Dedifferentiated amniotic fluid mesenchymal stem cell (primary cell): ENCODE results near the gene ARHGAP26.

Experiments
- DNase-seq: peaks from one replicate; pipeline ENCODE4 v3.0.0-alpha.2; 2016; ENCODE audit errors: extremely low spot score

ARHGAP26 gene

DNA sequence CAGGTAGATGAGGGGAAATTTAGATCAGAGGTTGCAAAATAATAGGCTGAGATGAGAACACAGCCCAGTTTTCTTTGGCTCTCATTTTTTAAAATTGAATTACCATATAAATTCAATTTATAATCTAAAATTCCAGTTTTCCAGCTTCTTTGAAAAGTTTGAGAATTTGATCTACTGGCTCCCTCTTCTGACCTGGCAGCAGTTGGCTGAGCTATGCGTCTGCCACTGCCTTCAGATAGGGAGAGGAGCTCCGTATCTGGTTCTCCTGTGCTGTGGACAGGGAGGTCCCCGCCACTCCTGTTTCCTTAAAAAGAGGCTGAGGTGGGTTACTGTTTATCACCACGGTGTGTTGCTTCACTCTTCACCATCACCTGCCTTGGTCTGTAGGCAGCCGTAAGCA lies 103.7 kb downstream of the ARHGAP26 start:
- no peak for DNase-seq

DNA sequence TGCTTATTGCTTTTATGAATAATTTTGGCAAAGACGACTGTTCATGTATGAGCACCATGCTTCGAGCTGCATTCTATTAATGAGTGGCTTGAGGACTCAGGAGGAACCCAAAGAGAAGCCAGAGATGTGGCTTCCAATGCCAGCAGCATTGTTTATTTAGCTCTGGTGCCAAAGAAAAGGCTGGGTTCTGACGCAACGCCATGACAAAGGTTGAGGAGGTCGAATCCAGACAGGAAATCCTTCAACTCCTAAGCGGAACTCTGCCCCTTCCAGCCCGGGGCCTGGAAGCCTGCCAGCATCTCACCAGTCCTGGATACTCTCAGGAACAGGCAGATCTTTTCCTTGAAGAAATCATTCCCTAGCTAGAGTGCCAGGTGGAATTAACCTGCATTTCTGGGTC lies 104.4 kb downstream of the ARHGAP26 start:
- no peak for DNase-seq

DNA sequence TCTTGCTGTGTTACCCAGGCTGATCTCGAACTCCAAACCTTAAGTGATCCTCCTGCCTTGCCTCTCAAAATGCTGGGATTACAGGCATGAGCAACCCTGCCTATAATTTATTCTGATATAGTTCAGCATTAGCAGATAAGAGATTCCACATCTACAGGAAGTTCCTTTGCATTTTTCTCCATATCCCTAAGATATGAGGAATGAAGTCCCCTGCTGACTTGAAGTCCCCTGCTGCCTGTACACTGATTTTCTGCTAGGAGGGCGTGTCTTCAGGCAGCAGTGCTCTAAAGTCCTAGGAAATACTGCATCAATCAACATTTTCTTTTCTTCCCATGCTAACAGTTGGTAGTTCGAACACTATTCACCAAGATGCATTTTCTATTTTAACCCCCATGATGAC lies 105.8 kb downstream of the ARHGAP26 start:
- DNase-seq, result no peak

DNA sequence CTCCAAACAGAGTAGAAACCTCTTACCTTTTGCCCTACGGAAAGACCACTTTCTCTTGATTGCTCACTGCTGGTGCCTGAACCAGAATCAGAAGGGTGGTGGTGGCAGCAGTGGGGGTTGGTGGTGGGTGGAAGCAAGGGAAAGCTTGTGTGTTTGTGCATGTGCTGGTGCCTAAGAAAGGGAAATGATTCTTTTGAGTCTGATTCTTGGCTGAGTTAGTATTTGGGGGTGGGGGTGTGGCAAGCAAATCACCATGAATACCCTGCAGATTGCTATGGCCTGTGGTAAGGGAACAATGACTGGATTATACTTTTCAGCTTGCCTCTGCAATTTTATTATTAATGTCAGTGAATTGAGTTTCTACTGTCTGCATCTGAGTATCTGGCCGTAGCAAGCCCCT lies 106.6 kb downstream of the ARHGAP26 start:
- no peak for DNase-seq

DNA sequence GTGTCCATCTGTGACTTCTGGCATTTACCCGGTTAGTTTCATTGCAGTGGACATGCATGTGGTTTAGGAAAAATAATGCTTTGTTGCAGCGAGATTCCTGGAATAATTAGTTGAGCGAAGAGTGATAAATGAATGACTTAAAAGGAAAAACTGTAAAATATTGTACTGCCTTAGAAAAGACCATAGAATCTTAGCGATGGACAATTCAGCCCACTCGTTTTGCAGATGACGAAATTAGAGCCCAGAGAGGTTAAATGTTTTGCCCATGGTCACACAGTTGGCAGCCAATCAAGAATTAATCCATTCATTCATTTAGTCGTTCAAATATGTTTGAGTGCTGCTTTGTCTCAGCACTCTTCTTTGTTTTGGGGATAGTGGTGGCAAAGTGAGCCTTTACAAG lies 107.9 kb downstream of the ARHGAP26 start:
- no peak for DNase-seq

DNA sequence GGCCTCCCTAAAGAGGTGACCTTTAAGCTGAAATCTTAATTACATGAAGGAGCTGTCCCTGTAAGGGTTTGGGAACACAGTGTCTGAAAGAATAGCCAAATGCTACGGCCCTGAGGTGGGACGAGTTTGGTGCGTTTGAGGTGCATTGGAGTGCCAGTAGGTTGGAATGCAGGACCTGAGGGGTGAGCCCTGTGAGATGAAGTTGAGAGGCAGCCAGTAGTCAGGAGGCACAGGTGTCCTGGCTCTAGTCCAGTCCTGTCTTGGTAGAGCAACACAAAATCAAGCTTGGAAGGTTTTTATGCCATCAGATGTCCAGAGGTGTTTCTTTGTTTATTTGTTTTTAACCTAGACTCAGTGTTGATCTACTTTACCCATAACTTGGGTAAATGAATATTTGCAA lies 108.5 kb downstream of the ARHGAP26 start:
- DNase-seq, result no peak

DNA sequence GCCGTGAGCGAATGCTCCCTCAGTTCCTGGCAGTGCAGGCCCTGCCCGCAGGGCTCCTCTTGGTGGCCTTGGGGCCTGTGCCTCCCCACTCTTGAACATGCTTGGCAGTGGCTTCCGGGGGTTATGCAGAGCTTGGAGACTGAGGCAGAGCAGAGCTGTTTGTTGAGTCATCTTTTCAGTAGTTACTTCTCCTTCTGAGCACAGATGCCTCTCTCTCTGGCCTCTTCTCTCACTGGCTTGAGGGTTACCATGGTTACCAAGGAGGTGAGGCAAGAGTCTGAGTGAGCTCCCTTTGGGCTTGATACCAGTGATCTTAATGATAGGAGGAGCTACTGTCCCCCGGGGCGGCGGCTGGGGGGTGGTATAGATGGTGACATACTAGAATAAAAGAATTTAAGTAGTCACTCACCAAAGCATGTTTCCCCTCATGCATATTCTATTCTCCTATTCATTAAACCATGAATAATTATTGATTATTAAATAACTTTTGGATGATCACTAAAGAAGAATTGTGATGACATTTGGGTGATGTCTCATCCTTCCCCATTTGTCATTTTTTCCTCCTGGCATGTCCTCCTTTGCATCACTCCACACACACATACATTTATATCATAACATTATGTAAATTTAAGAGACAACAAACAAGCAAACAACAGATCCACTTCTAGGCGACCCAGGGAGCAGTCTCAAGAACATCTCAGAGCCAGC lies 111.1 kb downstream of the ARHGAP26 start:
- no peak for DNase-seq

DNA sequence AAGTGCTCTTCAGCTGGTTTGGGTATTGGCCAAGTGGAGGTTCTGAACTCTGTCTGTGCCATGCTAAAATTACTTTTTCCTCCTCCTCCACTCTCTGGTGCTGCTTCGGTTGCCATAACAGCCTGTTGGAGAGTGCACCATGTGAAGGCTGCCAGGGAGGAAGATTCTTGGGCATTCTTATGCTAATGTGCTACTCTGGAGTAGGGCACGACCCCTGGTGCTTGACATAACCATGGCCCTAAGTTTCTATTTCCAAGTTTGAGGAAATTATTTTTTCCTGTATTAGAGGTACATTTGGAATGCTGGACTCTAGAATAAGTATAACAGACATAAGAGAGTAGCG lies 111.6 kb downstream of the ARHGAP26 start:
- no peak for DNase-seq

DNA sequence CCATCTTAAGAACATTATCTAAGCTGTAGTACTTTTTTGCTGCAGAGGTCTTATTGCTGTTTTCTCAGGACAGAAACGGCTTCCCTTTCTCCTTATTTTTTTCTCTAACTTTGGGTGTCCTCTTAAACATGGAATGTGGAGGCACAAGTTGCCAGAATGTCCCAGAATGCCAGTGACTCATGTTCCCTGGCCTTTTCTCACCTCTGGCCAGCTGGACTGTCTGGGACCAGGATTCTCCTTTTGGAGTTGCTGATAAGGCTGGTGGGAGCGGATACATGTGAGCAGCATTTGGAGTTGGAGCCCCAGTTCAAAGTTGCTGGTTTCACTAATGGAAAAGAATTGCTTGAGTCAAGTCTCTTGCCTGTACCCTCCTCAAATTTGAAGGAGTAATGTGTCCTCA lies 112.8 kb downstream of the ARHGAP26 start:
- DNase-seq, result no peak

DNA sequence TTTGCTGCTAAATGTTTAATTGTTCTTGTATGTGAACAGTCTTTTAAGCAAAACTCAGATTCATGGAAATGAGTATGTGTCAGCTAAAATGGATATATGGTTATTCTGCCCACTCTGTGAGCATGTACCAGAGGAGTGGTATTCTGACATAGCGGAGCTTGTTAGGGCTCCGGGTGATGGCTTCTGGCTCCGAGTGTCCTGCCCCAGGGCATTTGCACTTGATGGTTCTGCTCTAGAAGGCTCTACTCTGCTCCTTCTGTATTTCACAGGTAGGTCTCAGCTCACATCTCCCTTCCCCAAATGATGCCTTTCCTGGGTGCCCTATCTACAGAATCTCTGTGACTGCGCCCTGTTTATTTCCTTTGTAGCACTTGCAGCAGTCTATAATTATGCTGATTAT lies 113.3 kb downstream of the ARHGAP26 start:
- no peak for DNase-seq

DNA sequence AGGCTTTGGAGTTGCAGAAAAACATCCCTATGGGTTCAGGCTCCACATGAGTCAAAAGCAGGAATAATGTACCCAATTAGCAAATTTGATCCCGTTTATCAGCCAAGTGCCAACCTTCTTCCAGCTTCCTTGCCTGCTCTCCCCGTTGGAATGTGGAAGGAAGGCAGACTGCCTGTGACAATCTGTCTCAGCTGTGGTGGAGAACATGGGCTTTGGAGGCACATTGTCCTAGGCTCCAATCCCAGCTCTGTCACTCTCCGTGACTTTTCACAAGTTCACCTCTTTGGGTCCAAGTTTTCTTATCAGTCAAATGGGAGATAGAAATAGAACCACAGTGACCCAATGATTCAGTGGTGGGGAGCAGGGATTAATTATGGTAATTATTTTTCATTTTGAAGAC lies 113.9 kb downstream of the ARHGAP26 start:
- no peak for DNase-seq

DNA sequence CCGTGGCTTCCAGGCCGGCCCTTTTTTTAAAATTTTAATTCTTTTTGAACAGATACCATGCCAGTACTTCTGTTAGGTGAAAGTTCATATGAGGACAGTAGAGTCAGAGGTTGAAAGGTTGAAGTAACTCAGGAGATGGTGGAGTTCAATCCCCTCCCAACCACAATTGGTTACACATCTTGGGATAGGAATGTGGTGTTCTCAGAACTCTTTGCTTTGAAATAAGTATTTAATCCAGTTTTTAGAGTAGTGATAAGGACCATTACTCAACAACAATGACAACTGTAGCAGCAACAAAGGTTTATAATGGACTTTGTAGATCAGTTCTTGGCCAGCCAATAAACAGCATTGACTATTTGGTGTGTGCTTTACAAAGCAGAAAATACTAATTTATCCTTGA lies 116.0 kb downstream of the ARHGAP26 start:
- DNase-seq, result no peak

DNA sequence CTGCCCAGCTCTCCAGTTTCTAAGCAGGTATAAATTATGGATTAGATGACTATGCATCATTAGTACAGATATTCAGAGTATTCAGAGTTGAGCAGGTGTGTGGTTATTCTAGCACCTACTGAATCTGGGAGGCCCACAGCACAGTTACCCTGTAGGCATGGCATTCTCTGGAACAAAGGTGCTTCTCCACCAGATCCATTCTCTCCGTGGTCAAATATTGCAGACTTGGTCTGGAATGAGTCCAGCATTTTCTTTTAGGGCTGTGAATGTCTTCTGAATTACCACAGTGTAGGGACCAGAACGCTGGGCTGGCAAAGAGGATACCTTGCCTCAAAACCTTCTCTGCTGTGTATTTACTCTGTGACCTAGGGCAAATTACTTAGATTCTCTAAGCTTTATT lies 116.8 kb downstream of the ARHGAP26 start:
- DNase-seq, result no peak

DNA sequence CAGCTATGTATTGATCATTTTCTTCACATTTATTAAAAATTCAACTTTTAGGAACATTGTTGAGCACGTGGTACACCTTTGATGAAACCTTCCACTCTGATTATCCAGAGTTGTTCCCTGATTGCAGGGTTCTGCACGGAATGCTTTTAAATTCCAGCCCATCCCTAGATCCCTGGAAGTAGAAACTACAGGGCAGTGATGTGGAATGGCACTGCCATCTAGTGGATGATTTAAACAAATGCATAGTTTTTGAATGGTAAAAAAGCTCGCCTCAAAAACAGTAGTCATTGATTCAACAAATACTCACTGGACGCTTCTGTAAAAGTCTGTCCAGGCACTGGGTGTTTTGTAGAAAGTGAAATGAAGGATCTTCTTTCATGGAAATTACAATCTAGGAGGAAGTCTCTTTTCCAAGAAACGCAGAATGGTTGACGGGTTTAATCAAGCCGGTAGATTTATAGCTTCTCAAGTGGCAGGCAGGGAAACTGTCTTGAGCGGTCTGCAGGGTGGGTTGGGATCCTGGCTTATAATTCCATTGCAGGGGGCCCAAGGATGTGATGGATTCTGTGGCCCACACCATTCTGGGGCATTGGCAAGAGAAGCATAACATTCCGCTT lies 118.4 kb downstream of the ARHGAP26 start:
- DNase-seq, result peak; percentile 60

DNA sequence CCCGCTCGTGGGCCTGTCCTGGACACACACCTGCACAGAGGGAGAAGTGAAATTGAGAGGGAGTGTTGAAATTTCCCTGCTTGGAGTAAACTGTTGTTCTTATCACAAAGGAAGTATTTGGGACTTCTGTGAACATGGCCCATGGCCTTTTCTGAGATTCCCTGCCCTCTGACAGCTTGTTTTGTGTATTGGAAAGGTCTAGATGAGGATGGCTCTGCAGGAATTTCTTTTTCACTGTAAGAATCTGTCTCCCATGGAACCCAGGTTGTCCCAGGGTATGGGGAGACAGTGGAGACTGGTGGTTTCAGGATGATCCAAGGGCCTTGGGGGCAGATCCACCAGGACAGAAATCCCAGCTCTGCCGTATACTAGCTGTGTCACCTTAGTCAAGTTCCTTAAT lies 121.8 kb downstream of the ARHGAP26 start:
- no peak for DNase-seq

DNA sequence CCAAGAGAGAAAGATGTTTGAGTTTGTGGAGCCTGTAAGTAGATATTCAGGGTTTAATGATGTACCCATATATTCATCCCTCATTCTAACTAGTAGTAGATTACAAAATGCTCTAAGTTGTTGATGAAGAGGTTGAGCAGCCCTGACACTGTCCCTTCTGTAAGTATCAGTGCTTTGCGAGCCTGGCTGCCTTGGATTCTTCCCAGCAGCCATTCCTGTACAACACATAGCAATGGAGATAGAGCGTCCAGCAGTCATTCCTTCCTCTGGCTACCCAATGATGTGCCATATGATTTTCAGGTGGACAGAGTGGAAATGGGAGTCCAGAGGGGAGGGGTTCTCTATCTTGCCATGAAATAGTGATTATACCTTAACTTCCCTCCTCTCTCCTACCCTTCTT lies 124.1 kb downstream of the ARHGAP26 start:
- DNase-seq, result no peak

DNA sequence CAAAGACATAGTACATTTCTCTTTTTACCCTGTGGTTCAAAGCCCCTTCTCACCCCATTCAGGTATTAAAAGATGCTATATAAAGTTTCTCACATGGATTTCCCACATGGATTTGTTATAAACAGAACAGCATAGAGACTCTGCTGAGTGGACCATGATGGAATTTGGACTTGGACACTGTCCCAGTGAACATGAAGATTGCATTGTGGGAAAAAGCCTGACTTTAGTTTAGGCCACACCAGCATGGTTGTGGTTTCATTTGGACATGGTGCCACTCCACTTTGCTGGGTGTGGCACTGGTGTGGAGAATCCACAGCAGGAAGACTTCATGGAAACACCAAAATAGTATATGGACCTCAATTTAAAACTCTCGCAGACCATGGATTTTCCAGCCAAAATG lies 124.6 kb downstream of the ARHGAP26 start:
- DNase-seq, result peak; percentile 71

DNA sequence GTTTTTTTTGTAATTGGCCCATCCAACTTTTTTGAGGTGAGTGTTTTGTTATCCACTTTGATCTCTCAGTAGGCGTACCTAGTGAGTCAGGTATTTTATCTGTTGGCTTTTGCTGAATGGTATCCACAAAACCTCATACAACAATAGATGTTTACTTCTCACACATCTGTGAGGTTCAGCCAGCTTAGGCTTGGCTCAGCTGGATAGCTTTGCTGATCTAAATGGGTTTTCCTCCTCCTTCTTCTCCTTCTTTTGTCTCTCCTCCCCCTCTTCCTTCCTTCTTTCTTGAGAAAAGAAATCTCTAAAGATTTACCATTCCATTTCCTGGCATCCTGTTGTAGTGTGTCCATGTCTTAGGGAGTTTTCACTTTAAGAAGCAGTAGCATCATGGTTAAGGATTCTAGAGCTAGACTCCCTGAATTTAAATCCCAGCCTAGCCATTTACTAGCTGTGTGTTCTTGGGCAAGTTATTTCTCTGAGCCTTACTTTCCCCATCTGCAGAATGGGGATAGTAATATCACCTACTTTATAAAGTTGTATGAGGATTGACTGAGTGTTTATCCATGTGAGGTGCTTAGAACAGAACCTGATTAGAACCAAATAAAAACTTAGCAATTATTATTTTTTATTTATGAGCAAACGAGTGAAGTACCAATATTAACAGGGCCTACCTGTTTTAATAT lies 126.3 kb downstream of the ARHGAP26 start:
- no peak for DNase-seq

DNA sequence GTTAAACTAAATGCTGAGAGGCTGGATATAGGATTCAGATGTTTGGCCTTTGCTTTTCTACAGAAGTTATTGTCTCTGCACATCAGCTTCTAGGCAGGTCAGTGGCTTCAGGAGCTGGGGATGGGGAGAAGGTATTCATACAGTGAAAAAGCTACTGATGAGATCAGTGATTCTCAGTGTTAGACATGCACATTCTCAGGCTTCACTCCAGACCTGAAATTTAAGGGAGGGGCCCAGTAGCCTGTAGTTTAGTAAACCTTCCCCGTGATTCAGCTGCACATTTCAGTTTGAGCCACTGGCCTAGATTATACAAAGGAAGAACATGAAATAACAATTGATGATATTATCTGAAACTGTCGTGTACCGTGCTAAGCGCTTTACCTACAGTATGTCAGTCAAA lies 127.2 kb downstream of the ARHGAP26 start:
- no peak for DNase-seq

DNA sequence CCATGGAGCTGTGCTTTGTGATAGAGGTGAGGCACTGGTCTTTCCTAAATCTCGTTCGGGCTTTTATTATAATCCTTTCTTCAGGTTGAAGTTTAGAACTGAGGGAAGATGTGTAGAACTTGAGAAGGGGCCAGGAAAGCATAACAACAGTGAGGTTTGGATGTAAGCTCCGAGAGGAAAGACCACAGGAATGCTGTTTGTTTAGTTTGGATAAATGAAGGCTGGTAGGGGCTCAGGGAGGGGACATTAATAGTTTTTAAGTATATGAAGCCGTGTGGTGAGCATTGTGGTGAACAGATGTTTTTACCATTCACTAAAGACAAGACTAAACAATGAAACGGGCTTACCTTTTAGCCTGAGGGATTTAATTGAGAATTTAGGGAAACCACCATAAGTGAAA lies 130.8 kb downstream of the ARHGAP26 start:
- peak; percentile 90 for DNase-seq

DNA sequence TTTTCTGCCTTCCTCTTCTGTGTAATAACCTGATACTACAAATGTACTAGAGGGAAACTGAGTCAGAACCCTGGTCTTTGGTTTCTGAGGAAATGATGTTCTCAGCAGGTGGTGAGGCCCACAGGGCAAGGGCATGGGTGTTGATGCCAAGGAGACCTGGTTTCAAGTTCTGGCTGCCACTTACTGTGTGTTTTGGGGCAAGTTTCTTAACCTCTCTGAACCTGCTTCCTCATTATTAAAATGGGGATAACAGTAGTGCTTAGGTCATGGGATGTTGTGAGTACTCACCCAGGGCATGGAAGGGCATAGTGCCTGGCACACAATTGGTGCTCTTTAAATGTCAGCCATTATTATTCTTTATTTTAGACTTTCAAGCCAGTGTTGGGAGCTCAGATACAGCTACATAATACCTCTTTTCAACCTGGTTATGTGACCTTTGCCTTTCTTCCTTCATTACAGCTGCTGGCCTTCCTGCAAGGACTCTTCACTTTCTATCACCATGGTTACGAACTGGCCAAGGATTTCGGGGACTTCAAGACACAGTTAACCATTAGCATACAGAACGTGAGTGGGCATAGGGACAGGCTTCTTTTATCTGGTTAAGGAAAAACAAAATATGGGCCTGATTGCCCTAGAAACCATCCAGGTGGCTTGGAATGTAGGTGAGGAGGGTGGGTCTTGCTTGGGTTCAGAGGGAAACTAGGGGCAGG lies 131.5 kb downstream of the ARHGAP26 start:
- DNase-seq, result no peak

DNA sequence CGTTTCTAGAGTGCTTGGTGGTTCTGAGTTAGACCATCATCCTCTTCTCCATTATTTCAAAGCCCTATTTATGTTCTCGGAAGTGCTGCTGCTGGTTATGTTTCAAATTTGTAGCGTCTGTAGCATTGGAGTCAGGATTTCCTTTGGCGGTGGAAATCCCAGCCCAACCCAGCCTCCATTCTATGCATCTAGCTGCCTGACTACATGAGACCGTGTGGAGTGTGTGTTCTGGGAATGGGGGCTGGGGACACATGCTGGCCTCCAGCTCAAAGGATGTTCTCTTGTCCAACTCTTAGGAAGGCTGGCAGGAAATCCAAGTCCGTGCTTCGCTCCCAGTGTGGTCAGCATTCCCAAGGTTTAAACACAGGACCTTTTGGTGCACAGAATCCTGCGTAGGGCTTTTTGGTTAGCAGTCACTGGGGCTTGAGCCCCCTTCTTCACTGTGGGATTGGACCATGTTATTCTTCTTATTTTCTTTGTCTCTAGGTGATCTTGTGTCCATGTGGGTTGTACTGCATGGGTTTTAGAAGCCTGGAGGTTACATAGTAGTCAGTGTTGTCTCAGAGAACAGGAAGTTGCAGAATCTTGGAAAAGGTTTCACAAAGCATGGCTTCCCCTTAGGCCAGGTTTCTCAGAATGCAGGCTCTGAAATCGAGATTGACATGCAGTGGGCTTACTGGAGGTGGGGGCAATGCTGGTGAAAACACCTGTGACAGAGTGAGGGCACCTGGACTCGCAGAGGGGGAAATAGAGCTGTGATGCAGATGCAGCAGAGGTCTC lies 132.2 kb downstream of the ARHGAP26 start:
- no peak for DNase-seq
